Left lung (tissue), 10 donors: ENCODE data around the gene GLRX2. TPM values are rescaled to one million over a fixed set of nuclear protein-coding genes. Genes with fewer than 3 reads are reported as not detected.
A peak's percentile ranks its signal among the peaks of the same experiment; 100 is the strongest.

Source experiments
- ATAC-seq: fragments of 200-7000 bp; cut with Tn5 transposase; one replicate; pipeline ENCODE4 v1.9.1; 2020; ENCODE audit warnings: moderate library complexity
- DNase-seq, 4 donors: peaks; one replicate each; pipeline ENCODE4 v3.0.0-alpha.2; 2013 to 2020
- H3K27ac ChIP-seq, 2 donors: fragments of 200-600 bp; sonication (generic) in 1 of 2; one replicate each; pipeline versions ENCODE4 v1.5.0 to v1.8.0; 2020 to 2021
- H3K27me3 ChIP-seq, 2 donors: fragments of 200-600 bp; sonication (generic) in 1 of 2; one replicate each; pipeline versions ENCODE4 v1.5.0 to v1.8.0; 2020 to 2021
- H3K36me3 ChIP-seq, 2 donors: fragments of 200-600 bp; sonication (generic) in 1 of 2; one replicate each; pipeline versions ENCODE4 v1.5.0 to v1.8.0; 2020 to 2021
- H3K4me1 ChIP-seq, 2 donors: fragments of 200-600 bp; one replicate each; pipeline ENCODE4 v1.8.0; 2021
- H3K4me3 ChIP-seq, 2 donors: fragments of 200-600 bp; sonication (generic) in 1 of 2; one replicate each; pipeline versions ENCODE4 v1.5.0 to v1.8.0; 2020 to 2021; ENCODE audit warnings: mild to moderate bottlenecking in 1 of 2
- H3K9me3 ChIP-seq, 2 donors: fragments of 200-600 bp; sonication (generic) in 1 of 2; one replicate each; pipeline versions ENCODE4 v1.5.0 to v1.8.0; 2020 to 2021
- CTCF ChIP-seq, 2 donors: fragments of 200-600 bp; sonication (generic) in 1 of 2; IDR thresholded peaks; one replicate each; pipeline versions ENCODE4 v1.5.0 to v1.8.0; 2021; ENCODE audit warnings: antibody characterized with exemption in 2 of 2
- intact Hi-C, 2 donors: fragments of 100-400 bp; cut with DNase I; formaldehyde crosslinking; loops; one replicate each; pipeline versions ENCODE4 v1.11.2 to v1.14.2; 2022
- polyA plus RNA-seq, 6 donors: library from polyadenylated mRNA; unstranded; fragments of 120-200 nt; gene quantifications; one replicate each; pipeline ENCODE4 v1.2.1, GENCODE V29; 2013; ENCODE audit not compliant: insufficient read length in 6 of 6
- total RNA-seq, 2 donors: library from RNA; stranded (reverse); fragmentation: NEBNext Ultra II Directional; extraction: Animal tissue kit (Norgen Biotek cat#: 25700); gene quantifications; one replicate each; pipeline ENCODE4 v1.2.1, GENCODE V29; 2021
- donor health status: DM: no; HTN: yes; CAD: no.
- donor health status: DM: no; HTN: no; CAD: no.

The GLRX2 gene
- total and polyA plus RNA-seq, 8 donors, result 11.0 to 24.7 (median 13.4) TPM

DNA sequence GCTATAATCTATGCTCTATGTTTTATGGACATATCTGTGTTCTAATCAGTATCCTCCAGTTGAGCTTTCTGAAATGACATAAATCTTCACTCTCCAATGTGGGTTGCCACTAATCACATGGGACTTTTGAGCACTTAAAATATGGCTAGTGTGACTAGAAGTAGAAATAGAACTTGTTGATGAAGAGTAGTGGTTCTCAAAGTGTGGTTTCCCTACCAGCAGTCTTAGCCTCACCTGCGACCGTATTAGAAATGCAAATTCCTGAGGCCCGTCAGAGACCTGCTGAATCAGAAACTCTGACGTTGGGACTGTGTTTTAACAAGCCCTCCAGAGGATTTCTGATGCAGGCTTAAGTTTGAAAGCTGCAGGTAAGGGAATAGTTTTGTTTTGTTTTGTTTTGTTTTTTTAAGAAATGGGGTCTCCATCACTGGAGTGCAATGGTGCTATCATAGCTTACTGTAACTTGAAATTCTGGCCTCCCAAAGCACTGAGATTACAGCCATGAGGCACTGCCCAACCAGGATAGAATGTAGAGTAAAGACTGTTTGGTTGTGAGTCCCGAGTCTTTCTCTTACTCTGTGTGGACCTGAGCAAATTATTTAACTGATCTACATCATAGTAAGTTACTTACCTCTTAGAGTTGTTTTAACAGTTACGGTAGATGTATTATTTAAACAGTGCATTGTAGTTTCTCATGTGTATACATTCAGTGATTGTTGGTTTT lies 21.7 kb downstream of the GLRX2 start:
- Histone ChIP-seq H3K4me1 (no peaks in the 10 kb centered on the region), H3K4me3 (no peak overlapping the region), H3K27ac (no peak overlapping the region), H3K9me3 (no peaks in the 10 kb centered on the region), H3K36me3 (peaks cover 0 to 71% of the 10 kb centered on the region in 2 donors), H3K27me3 (no peaks in the 10 kb centered on the region)
- DNase-seq, result no peak
- TF ChIP-seq CTCF (IDR thresholded peaks at IDR 0.05), result no peak
- no peak for ATAC-seq
- intact Hi-C loops, result no loop called here

GRCh38 chr1:193079187-193079586 lies 26.0 kb downstream of the GLRX2 start:
- H3K27ac ChIP-seq, result no peak overlapping the region
- no peaks in the 10 kb centered on the region for H3K27me3 ChIP-seq
- DNase-seq (no peak), ATAC-seq (no peak)
- no peaks in the 10 kb centered on the region for H3K4me1 ChIP-seq
- peaks cover 0 to 70% of the 10 kb centered on the region in 2 donors for H3K36me3 ChIP-seq
- no peak for TF ChIP-seq CTCF (IDR thresholded peaks at IDR 0.05)
- no peak overlapping the region for H3K4me3 ChIP-seq
- intact Hi-C loops, result no loop called here
- no peaks in the 10 kb centered on the region for H3K9me3 ChIP-seq

DNA sequence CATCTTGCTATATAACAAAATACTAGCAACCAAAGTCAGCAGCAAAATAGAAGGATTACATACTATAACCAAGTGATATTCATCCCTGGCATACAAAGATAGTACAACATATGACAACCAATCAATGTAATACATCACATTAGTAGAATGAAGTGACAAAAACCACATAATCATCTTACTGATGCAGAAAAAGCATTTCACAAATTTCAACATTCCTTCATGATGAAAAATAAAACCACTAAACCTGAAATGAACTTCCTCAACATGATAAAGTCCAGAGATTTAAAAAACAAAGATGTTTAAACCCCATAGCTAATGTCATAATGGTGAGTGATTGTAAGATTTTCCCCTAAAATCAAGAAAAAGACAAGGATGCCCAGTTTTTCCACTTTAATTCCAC lies 27.2 kb downstream of the GLRX2 start:
- intact Hi-C loops, result no loop called here
- no peak overlapping the region for H3K27ac ChIP-seq
- DNase-seq, result no peak
- ATAC-seq, result no peak
- no peaks in the 10 kb centered on the region for H3K27me3 ChIP-seq
- no peak overlapping the region for H3K4me3 ChIP-seq
- no peaks in the 10 kb centered on the region for H3K9me3 ChIP-seq
- no peaks in the 10 kb centered on the region for H3K4me1 ChIP-seq
- no peak for TF ChIP-seq CTCF (IDR thresholded peaks at IDR 0.05)
- H3K36me3 ChIP-seq, result peaks cover 0 to 59% of the 10 kb centered on the region in 2 donors

DNA sequence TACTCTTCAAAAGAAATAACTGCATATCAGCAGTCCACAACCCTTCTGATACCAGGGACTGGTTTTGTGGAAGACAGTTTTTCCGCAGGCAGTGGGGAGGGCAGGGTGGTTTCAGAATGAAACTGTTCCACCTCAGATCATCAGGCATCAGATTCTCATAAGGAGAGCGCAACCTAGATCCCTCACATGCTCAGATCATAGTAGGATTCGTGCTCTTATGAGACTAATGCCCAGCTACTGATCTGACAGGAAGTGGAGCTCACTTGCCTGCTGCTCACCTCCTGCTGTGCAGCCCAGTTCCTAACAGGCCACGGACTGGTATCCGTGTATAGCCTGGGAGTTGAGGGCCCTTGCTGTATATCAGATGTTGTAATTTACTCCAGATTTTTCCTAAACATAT lies 34.3 kb downstream of the GLRX2 start:
- peaks cover 0 to 12% of the 10 kb centered on the region in 2 donors for H3K4me1 ChIP-seq
- ATAC-seq, result no peak
- peaks cover 0 to 6% of the 10 kb centered on the region in 2 donors for H3K36me3 ChIP-seq
- no peak for DNase-seq
- TF ChIP-seq CTCF (IDR thresholded peaks at IDR 0.05), result no peak
- H3K27ac ChIP-seq, result peak overlapping the region in 1 of 2 donors; percentile 4
- no peaks in the 10 kb centered on the region for H3K9me3 ChIP-seq
- no peaks in the 10 kb centered on the region for H3K27me3 ChIP-seq
- intact Hi-C loops, result no loop called here
- no peak overlapping the region for H3K4me3 ChIP-seq

- no peak for TF ChIP-seq CTCF (IDR thresholded peaks at IDR 0.05)
- intact Hi-C loops, result no loop called here
Measured at GRCh38 chr1:193070386-193070753, 34.8 kb downstream of the GLRX2 start.

More at GRCh38 chr1:193070386-193070753, 34.8 kb downstream of the GLRX2 start:
- H3K4me3 ChIP-seq, result no peak overlapping the region
- H3K4me1 ChIP-seq, result peaks cover 0 to 12% of the 10 kb centered on the region in 2 donors
- H3K27me3 ChIP-seq, result no peaks in the 10 kb centered on the region
- no peak overlapping the region for H3K27ac ChIP-seq
- no peaks in the 10 kb centered on the region for H3K9me3 ChIP-seq
- H3K36me3 ChIP-seq, result peaks cover 0 to 6% of the 10 kb centered on the region in 2 donors
- DNase-seq (no peak), ATAC-seq (no peak)
